ENCODE data around the gene TMEM98.

DNA sequence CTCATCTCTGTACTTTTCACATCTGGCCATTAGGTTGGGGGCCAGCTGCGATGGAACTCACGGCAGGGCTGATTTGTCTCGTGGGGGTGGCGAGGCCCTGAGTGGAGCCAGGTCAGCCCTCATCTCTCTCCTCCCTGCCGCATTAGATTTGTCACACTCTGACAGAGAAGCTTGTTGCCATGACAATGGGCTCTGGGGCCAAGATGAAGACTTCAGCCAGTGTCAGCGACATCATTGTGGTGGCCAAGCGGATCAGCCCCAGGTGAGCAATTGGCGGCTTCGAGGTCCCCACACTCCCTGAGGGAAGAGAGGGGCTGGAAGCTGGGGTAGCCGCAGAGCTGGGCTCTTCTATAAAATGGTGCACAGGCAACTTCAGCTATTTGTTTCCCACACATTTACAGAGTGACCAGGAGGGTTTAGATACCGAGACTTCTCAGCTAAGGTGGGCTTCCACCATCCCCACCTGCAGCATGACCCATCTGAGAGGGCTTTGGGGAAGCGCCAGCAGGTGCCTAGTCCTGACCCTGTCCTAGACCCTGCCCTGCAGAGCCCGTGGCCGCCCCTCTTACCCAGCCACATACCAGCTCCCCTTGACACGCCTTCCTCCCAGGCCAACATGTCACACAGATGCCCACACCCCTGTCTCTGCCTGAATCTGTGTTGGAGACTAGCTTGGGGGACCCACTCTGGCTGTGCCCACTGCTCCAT, 8.4 kb downstream of the TMEM98 start:
- TF ChIP-seq, protein P1, sequence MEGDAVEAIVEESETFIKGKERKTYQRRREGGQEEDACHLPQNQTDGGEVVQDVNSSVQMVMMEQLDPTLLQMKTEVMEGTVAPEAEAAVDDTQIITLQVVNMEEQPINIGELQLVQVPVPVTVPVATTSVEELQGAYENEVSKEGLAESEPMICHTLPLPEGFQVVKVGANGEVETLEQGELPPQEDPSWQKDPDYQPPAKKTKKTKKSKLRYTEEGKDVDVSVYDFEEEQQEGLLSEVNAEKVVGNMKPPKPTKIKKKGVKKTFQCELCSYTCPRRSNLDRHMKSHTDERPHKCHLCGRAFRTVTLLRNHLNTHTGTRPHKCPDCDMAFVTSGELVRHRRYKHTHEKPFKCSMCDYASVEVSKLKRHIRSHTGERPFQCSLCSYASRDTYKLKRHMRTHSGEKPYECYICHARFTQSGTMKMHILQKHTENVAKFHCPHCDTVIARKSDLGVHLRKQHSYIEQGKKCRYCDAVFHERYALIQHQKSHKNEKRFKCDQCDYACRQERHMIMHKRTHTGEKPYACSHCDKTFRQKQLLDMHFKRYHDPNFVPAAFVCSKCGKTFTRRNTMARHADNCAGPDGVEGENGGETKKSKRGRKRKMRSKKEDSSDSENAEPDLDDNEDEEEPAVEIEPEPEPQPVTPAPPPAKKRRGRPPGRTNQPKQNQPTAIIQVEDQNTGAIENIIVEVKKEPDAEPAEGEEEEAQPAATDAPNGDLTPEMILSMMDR (IDR thresholded peaks at IDR 0.05): no peak
- TF ChIP-seq EP300 (IDR thresholded peaks at IDR 0.05) (no peak), POLR2A (IDR thresholded peaks at IDR 0.05) (no peak)

All from ovary (tissue), 3 donors.